HG02840 (cell line): ENCODE results near the gene THAP3.
"Not testable (repeated sequence)": the region's sequence is repeated elsewhere in the genome, so short reads cannot be mapped to it uniquely, and the experiment has no call there.

Experiments used
- ATAC-seq: cut with Tn5 transposase; IDR thresholded peaks from one replicate; pipeline ENCODE4 v1.9.1; 2021; ENCODE audit warnings: mild to moderate bottlenecking, moderate library complexity, moderate number of reproducible peaks; ENCODE audit not compliant: unreplicated experiment, low FRiP score

Gene THAP3

GRCh38 chr1:6590046-6590445 lies 34.6 kb upstream of the THAP3 start:
- ATAC-seq: no peak

GRCh38 chr1:6591222-6591621 lies 33.4 kb upstream of the THAP3 start:
- ATAC-seq: no peak

GRCh38 chr1:6591644-6592043 lies 33.0 kb upstream of the THAP3 start:
- ATAC-seq: no peak

- no peak for ATAC-seq
These were observed 32.2 kb upstream of the THAP3 start for GRCh38 chr1:6592441-6592840.

GRCh38 chr1:6592865-6593593 lies 31.6 kb upstream of the THAP3 start:
- no peak for ATAC-seq

DNA sequence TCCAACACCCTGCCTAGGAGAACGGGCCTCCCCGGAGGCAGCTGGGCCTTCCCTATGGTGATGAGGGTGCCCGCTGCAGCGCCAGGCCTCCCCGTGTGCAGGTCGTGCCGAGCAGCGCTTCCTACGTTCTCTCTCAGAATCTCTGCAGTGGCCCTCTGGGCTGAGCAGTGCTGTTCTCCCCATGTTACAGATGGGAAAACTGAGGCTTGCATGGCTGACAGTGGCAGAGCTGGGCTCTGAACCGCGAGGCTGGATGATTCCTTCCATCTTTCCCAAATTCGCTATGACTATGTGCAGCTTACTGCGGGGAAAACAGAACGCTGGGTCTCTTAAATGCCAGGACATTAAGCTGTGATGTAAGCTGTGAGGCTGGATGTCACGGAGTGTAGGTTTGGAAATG lies 30.9 kb upstream of the THAP3 start:
- no peak for ATAC-seq

- ATAC-seq: no peak
These were observed 29.5 kb upstream of the THAP3 start for GRCh38 chr1:6594977-6595740.

DNA sequence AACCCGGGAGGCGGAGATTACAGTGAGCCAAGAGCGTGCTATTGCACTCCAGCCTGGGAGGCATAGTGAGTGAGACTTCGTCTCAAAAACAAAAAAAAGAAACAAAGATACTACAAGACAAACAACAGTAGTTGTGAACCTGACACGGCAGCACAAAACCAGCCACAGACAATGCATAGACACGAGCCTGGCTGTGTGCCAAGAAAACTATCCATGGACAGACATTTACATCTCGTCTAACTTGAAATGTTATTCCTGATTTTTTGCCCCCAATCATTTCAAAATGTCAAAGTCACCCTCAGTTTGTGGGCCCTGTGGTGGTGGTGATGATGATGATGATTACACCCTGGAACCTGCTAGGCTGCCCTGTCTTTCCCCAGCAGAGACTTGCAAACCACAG lies 28.3 kb upstream of the THAP3 start:
- ATAC-seq: no peak

GRCh38 chr1:6596886-6597776 lies 27.5 kb upstream of the THAP3 start:
- ATAC-seq: no peak

- no peak for ATAC-seq
These were observed 26.9 kb upstream of the THAP3 start for GRCh38 chr1:6597777-6598131.

DNA sequence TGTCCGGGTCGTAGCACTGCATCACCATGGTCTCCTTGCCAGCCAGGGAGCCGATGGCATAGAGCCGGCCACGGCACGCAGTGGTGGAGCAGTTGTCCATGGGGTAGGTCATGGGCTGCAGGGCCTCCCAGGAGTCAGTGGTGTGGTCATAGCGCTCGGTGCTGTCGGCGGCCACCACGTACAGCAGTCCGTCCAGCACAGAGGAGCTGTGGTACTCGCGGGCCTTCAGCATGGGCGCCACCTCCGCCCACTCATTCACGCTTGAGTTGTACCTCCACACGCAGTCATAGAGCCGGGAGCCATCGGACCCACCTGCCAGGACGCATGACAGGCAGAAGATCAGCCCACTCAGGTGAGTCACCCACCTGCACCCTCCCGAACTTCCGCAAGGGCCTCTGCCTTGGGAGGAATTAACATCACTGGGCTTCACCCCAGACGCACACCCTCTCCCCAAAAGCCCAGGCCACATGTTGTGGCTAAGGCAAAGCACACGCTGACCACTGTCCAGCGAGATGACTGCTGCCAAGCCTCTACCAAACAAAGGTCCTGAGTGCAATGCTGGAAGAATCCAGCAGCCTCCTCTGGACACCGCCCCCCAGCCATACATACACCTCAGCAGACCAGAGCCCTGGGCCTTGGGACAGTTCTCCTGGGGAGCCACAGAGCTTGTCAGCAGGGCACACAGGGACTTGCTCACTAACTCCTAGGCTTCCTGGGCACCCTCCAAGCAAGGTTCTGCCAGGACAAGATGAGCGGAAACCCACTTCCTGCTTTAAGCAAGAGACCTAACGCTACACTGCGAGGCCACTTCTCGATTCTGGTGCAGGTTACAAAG lies 25.3 kb upstream of the THAP3 start:
- no peak for ATAC-seq

GRCh38 chr1:6599991-6600390 lies 24.7 kb upstream of the THAP3 start:
- not testable (repeated sequence) for ATAC-seq

DNA sequence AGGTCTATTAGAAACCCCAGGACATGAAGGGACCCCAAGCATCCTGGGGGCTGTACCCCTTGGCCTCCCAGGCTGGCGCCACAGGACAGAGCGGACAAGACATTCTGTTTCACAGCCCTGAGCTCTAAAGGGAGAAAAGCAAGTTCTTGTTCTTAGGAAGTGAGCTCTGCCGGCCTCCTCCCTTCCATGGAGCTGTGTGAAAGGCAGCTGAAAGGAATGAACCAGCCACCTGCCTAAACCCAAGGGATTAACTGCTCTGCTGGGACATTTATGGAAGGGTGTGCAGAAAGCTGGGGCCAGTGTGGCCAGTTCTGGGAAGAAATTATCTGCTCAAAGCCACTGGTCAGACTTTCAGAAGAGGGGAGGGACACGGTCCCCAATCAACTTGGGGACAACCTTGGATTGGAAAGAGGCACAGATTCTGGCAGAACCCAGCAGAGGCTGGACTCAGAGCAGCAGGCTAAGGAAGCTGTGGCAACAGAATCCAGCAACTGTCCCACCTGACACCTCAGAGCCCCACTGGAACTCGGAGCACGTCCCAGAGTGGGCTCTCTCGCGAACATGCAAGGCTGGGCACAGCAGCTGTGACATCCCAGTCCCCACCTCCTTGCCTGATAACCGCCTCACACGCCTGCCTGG lies 24.1 kb upstream of the THAP3 start:
- ATAC-seq: no peak

GRCh38 chr1:6601049-6601922 lies 23.4 kb upstream of the THAP3 start:
- ATAC-seq: peak; percentile 30

DNA sequence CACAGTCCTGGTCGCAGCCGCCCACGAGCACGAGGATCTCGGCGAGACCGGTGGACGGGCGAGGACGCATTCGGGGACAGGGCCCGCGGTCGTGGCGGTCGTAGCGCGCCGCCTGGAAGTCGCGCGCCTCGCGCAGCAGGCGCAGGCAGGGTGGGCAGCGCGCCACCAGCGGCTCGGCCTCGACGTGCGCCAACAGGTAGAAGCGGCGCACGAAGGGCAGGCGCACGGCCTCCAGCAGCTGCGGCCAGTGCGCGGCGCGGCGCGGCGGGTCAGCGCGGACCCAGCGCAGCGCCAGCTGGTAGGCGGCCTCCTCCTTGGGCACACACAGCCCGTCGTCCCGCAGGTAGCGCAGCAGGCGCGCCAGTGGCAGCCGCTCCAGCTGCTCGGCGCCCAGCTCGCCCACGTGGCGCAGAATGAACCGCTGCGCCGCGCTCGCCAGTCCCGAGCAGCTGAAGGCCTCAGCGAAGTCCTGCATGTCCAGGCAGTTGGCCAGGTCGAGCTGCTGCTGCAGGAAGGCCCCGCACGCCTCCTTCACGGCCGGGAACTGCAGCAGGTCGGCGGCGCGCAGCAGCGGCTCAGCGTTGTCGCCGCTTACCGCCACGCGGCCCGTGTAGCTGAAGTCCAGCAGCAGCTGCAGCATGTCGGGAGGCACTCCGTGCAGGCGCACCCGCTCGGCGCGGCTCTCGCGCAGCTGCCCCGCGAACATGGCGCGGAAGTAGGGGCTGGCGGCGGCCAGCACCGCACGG lies 22.6 kb upstream of the THAP3 start:
- peak; percentile 3 for ATAC-seq

GRCh38 chr1:6602669-6603237 lies 21.9 kb upstream of the THAP3 start, which contains the start of gene KLHL21:
Gene KLHL21 (minus strand): TSS chr1:6602869. CDS start chr1:6602817, 52 bp downstream.
- ATAC-seq: peak; percentile 47

DNA sequence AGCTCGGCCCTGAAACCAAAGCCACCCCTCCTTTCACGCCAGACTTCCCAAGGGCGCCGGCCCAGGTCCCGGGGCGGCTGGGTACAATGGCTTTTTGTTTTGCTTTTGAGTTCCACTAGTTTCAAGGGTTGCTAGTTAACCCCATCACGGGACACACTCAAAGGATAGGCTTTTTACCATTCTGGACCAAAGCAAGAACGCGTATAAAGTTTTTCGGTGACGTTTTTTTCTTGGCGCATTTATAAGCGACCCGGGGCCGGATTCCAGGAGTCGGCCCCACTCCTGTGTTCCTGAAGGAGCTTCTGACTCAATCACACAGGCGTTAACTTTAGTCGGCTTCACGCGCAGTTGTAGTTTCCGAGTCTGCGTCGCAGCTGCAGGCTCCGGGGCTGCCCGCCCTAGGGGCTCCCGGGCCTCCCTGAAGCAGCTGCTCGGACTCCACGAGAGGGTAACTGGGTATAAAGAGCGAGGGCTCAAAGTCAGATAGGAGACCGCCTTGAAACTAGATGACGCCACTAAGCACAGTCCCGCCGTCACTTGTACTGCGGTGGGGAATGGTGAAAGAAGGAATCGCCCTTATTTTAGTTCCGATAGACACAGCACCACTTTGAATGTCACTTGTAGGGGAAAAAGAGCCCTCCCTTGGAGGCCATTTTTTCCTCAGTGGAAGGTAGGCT lies 21.3 kb upstream of the THAP3 start:
- ATAC-seq: peak; percentile 8
